Measurements from ENCODE around the gene TMEM272. TPM values are rescaled to one million over a fixed set of nuclear protein-coding genes. Genes with fewer than 3 reads are reported as not detected.

TMEM272 gene
- total and polyA plus RNA-seq, 2 of the 13 experiments (the other 11 are each of a cell fraction or from before 2014, with no cell fraction given), result 0.37 to 0.62 TPM

GRCh38 chr13:51786425-51787265 is 58.3 kb downstream of the TMEM272 start (continued):
- TF ChIP-seq ZHX1 (CRISPR knock-in tag; IDR thresholded peaks at IDR 0.05; ENCODE audit: low read depth) (no peak), ZNF138 (CRISPR knock-in tag; IDR thresholded peaks at IDR 0.05; ENCODE audit: low read depth) (no peak), U2AF2 (IDR thresholded peaks at IDR 0.05; ENCODE audit: low read depth, low read length) (no peak), IKZF4 (CRISPR knock-in tag; IDR thresholded peaks at IDR 0.05; ENCODE audit: borderline replicate concordance, low read depth, not compliant biosample characterization) (no peak)

GRCh38 chr13:51785712-51786424 is 59.1 kb downstream of the TMEM272 start:
- H3K27me3 ChIP-seq (ENCODE audit: control insufficient read depth in 1 of 2, insufficient read depth in 2 of 2, low read length in 2 of 2), result no peaks in the 10 kb centered on the region
- 93% methylated on average over 12 of the region's 12 CpGs for WGBS (ENCODE audit: low lambda C conversion rate)
- peaks cover 0 to 2% of the 10 kb centered on the region in 2 experiments; a peak in 1 of 5 replicates for H3K36me3 ChIP-seq (replicated peaks in 1 of 2; ENCODE audit: control insufficient read depth in 1 of 2, insufficient read depth in 2 of 2, low read length in 2 of 2)
- no peak overlapping the region for H3K4me3 ChIP-seq (replicated peaks in 1 of 3; ENCODE audit: insufficient read depth in 1 of 3, low read depth in 2 of 3, low read length in 3 of 3)
- peaks cover 19% of the 10 kb centered on the region for H3K4me1 ChIP-seq (ENCODE audit: insufficient read depth, low read length)
- DNase-seq (ENCODE audit: low spot score) (no peak), FAIRE-seq (no peak), ATAC-seq (no peak)
- no TSS peak for BruUV-seq (replicated peaks)
- no peak overlapping the region for H2AFZ ChIP-seq (ENCODE audit: low read length)
- POLR2A ChIA-PET, result interaction anchor here (1.4 kb wide), 1 partner anchor 333 kb away, joined by 7 read pairs; the partner anchor contains the start of gene INTS6
- no peaks in the 10 kb centered on the region for H3K9me3 ChIP-seq (ENCODE audit: low read length)
- no peaks in the 10 kb centered on the region for H3K79me2 ChIP-seq (ENCODE audit: insufficient read depth, low read length)
- no peak overlapping the region for H3K9ac ChIP-seq (ENCODE audit: insufficient read depth, low read depth, low read length)
- in situ Hi-C loops (cut with HindIII; ENCODE audit: extremely low pct_ligation_motif_present, low pct_unique_long_range_greater_than_20kb) (no loop called here), intact Hi-C loops (cut with micrococcal nuclease; ENCODE audit: unreplicated experiment) (no loop called here)
- H3K27ac ChIP-seq (ENCODE audit: extremely low read length, insufficient read depth, low read length), result no peak overlapping the region
- no peaks in the 10 kb centered on the region for H4K20me1 ChIP-seq (ENCODE audit: insufficient read depth, low read length)
- CTCF ChIA-PET (ENCODE audit: low intra/inter-chr PET ratio, low total read pairs), result no interaction called here
- H3K4me2 ChIP-seq (ENCODE audit: low read depth, low read length), result no peak overlapping the region
- no peak for TF ChIP-seq ZBTB49 (CRISPR knock-in tag; IDR thresholded peaks at IDR 0.05; ENCODE audit: borderline replicate concordance)
- no peak for TF ChIP-seq ZNF557 (CRISPR knock-in tag; IDR thresholded peaks at IDR 0.05)
- TF ChIP-seq TBX3 (IDR thresholded peaks at IDR 0.05; ENCODE audit: borderline replicate concordance), result no peak
- TF ChIP-seq BHLHE40 (IDR thresholded peaks at IDR 0.05; ENCODE audit: low read length), result no peak
- TF ChIP-seq ZNF850 (CRISPR knock-in tag; conservative IDR thresholded peaks at IDR 0.05), result no peak
- no peak for TF ChIP-seq ZNF276 (CRISPR knock-in tag; IDR thresholded peaks at IDR 0.05; ENCODE audit: low read depth)
- TF ChIP-seq TAF1 (CRISPR knock-in tag; IDR thresholded peaks at IDR 0.05), result no peak

All from HepG2 (cell line).